M059J (cell line): Measurements from ENCODE around the gene RGS13. TPM values are rescaled to one million over a fixed set of nuclear protein-coding genes. Genes with fewer than 3 reads are reported as not detected.
"Not testable (repeated sequence)": the region's sequence is repeated elsewhere in the genome, so short reads cannot be mapped to it uniquely, and the experiment has no call there.

Experiments
- DNase-seq: peaks from one replicate; pipeline ENCODE4 v3.0.0-alpha.2; 2012; ENCODE audit warnings: low read depth
- total RNA-seq: library from RNA; depleted of rRNA; stranded (reverse); fragments of >200 nt; shearing (Covaris generic); gene quantifications from 2 replicates; pipeline ENCODE4 v1.2.3, GENCODE V29; 2014; rRNA removed

RGS13 gene
- total RNA-seq, 1 experiment from 2014 or later: 0.20 TPM

DNA sequence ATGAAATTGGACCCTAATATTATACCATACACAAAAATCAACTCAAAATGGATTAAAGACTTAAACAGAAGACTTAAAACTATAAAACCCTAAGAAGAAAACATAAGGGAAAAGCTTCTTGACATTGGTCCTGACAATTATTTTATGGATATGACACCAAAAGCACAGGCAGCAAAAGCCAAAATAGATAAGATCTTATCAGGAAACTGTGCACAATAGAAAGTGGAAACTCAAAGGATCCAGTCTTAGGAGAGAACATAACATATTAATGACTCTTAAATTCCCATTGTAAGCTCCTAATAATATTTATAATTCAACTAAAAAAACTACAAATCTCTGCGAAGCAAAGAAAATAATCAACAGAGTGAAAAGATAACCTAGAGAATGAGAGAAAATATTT is 39.8 kb downstream of the RGS13 start:
- DNase-seq: no peak

DNA sequence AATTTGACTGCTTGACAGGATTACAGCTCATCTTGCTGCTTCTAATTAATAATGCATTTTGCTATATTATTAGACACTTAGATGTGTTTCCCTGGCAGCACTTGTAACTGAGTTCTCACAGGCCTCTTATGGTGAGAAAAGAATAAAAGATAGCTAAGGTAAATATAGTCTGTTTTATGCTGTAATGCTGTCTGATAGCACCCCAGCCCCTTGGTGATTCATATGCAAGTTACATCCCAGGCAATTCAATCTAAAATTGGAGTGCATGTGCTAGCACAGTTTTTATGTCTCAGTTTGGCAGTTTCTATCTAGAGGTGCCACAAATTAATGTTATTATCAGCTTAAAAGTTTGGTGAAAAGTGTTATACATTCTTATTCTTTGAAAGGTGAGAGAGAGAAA is 42.2 kb downstream of the RGS13 start:
- DNase-seq: no peak

DNA sequence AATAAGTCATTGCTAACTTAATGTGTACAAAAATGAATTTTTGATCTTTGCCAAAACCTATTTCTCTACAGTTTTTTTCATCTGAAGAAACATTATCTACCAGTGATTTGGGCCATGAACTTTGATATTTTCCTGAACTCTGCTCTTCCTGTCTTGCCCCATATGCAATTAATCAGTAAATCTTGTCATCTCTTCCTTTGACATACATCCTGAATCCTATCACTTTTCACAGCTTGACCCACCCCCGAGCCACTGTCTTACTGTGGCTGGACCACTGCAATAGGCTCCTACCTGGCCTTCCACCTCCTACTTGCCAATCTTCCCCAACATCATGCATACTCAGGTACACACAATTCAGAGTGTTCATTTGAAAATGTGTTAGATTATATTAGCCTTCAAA is 46.4 kb downstream of the RGS13 start:
- no peak for DNase-seq

DNA sequence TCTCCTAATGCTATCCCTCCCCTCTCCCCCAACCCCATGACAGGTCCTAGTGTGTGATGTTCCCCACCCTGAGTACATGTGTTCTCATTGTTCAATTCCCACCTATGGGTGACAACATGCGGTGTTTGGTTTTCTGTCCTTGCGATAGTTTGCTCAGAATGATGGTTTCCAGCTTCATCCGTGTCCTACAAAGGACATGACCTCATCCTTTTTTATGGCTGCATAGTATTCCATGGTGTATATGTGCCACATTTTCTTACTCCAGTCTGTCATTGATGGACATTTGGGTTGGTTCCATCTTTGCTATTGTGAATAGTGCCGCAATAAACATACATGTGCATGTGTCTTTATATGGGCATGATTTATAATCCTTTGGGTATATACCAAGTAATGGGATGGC is 47.1 kb downstream of the RGS13 start:
- DNase-seq: not testable (repeated sequence)

DNA sequence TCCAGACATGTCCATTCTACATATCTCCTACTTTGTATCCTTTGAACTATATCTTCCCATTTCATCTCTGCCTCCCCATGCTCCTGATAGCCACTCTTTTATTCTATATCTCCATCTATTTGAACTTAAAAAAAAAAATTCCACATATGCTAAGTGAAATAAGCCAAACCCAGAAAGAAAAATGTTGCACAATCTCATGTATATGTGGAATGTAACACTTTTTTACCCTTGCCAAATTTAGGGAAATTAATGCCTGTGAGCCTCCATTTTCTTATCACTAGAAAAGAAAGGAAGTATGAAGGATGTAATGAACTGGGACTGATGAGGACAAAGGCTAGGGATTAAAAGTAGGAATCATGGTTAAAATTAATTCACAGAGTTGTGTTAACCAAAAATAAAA is 53.5 kb downstream of the RGS13 start:
- DNase-seq: no peak

DNA sequence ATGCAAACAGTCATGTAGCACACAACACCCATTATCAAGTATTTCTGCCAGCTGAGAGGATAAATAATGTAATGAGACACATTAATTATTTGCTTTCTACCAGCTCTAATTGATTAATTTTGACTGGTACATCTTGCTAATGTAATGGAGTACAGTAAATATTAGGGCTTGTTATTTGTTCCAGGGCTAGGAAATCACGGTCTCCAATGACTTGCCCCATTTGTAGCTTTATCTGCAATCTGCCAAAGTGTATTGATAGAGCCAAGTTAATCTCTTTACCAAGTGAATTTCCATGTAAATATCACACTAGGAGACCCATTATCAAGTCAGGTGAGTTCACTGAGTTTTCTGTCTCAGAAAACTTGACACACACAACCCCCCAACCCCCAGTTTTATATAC is 55.1 kb downstream of the RGS13 start:
- DNase-seq: no peak

DNA sequence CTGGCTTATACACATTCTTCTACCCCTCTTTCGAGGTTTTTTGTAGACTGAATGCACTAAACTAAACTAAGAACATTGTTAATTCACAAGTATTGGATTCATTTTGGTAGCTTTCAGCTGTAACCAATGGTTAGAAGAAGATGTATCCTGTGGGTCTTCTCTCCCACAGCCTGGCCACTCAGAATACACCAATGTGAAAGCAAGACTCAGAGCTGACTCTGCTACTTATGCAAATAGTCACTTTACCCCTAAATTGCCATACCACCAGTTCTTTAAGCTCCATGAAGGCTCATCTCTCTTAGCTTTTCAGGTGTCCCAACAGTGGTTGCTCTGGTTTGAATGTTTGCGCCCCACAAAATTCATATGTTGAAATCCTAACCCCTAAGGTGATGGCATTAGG is 60.1 kb downstream of the RGS13 start:
- DNase-seq: no peak

DNA sequence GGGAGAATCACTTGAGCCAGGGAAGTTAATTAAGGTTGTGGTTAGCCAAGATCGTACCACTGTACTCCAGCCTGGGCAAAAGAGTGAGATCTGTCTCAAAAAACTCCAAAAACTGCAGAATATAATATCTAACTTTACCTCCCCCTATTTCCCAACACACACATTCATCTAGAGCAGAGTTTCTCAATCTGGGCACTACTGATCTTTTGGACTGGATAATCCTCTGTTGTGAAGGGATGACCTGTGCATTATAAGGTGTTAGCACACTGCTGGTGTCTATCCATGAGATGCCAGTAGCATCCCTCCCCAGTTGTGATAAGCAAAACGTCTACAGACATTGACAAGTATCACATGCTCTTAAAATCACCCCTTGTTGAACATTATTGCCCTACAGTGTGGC is 61.8 kb downstream of the RGS13 start:
- DNase-seq: no peak

DNA sequence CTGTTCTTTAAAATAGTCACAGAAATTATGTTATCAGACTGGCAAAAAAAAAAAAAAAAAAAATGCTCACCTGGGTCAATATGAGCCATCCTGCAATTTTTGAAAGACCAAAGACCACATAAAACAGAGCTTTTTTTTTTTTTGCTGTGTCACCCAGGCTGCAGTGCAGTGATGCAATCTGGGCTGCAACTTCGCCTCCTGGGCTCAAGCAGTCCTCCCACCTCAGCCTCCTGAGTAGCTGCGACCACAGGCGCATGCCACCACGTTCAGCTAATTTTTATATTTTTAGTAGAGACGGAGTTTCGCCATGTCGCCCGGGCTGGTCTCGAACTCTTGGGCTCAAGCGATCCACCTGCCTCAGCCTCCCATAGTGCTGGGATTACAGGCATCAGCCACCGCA is 62.8 kb downstream of the RGS13 start:
- no peak for DNase-seq

DNA sequence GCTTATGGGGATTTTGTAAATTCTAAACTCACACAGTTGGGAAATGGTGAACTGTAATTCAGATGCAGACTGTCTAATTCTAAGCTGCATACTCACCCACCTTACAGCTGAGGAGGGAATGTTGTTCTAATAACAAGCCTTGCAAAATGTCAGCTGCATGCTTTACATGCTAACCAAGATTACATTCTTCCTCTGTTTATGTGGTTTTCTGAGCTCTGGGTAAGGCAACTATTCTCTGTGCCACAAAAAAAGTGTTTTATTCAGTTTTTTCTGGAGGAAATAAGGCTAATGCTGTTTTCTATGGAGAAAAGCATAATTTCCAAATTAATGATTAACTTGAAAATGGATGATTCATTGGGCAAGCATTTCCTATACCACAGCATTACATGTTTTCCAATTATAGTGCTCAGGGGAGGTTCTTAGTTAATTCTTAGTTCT is 64.9 kb downstream of the RGS13 start:
- peak; percentile 85 for DNase-seq

DNA sequence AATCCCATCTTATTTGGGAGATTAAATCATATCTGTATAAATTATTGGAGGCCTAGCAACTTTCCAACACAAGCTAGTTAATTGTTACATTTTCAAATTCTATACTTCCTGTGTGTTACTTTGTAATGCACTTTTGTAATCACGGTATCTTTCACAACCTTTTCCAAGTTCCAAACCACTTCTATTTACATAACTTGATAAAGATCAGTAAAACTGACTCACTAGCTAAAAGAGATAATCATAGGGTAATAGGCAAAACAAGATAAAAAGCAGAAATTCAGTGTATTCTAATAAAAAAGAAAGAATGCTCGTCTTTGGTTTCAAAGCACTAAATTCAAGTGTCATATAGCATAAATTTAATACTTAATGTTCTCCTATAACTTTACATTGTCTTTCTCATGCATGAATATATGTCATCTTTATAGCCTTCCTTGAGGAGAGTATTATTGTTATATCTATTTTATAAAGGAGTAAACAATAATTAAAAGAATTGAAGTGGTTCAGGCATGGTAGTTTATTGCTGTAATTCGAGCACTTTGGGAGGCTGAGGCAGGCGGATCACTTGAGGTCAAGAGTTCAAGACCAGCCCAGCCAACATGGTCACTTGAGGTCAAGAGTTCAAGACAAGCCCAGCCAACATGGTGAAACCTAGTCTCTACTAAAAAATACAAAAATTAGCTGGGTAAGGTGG is 66.4 kb downstream of the RGS13 start:
- DNase-seq: peak; percentile 84

DNA sequence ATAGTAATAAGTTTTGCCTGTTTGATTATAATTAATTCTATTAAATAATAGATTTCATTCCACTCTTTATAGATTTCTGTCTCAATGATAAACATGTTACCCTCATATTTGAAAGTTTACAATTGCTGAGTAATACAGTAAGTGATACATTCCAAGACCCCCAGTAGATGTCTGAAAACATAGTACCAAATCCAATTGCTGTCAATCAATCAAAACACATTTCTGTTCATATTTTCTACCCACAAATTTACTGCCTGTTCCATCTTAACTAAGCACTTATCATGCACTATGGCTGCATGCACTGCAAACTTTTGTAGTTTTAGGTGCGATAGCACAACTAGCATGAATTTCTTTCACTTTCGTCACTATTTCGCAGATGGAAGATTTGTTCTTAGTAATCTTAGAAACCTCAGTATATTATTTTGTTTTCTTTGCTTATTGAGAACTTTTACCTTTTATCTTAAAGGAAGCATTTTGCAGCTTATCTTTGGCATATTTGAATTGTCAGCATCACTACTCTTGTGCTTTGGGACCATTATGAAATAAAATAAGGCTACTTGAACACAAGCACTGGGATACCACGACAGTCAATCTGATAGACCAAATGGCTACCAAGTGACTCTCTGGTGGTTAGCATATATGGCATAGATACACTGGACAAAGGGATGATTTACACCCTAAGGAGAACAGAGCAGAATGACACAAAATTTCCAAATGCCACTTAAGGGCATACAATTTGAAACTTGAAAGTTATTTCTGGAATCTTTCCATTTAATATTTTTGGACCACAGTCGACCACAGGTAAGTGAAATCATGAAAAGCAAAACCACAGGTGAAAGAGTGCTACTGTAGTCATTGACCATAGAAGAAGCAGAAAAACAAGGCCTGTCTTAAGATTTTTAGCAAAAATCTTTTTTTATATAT is 67.6 kb downstream of the RGS13 start:
- peak; percentile 52 for DNase-seq

DNA sequence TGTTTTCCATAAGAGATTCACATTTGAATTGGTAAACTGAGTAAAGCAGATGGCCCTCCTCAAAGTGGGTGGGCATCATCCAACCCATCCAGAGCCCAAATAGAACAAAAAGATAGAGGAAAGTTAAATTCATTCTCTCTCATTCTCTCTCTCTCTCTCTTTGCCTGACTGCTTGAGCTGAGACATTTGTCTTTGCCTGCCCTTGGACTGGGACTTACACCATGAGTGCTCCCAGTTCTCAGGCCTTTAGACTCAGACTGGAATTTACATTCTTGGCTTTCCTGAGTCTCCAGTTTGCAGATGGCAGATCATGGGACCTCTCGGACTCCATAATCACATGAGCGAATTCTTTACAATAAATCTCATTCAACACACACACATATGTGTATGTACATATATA is 69.6 kb downstream of the RGS13 start:
- no peak for DNase-seq

DNA sequence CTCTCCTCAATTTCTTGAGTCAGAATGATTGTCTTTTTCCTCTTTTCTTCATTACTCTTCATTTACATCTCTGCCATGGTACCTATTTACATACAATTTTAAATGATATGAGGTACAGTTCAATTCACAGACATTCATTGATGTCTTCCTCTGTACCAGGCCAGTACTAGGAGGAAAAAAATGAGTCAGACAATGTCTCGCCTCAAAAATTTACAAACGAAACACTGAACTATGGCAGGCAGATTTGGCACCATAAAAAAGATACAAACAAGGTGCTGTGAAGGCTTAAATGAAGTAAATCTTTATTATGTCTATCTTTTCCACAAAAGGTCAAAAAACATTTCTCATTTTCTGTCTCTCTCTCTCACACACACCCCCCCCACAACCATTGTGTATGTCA is 71.0 kb downstream of the RGS13 start:
- DNase-seq: peak; percentile 53

DNA sequence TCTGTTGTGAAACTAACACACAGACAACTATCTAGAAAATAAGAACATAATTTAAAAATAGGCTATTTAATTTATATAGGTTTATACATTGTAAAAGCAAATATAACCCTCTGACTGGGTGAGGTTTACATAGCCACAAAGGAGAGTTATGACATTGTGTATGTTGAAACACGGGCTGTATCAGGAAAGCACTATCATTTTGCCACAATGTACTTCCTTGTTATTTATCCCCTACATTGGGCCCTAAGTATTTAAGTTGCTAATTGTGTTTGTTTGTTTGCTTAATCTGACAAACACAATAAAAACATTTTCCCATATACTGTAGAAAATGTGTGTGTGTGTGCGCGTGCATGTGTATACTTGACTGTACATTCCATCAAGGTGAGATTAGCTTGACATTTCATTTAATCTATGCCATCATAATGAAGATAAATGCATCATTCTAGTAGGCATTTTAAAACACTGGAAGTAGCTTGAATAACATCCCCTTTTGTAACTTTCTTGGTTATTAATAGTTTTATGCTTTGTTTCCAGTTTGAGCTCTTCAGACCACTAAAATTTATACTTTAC is 72.1 kb downstream of the RGS13 start:
- DNase-seq: no peak

DNA sequence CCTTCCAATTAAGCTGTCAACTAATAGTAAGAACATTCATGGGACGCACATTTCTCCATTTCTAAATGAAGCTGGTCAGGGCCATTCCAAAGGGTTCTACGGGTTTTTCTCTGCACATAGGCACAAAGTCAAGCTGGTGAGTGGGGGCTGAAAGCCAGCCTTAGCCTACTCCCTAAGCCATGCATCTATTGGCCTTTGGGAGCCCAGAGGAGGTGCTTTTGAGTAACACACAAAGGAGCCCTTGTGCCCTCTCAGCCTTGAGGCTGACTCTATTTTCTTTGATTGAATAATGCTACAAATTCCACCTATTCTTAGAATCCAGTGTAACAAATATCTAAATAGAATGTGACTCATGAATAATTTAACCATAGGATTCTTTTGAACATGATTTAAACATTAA is 73.6 kb downstream of the RGS13 start:
- no peak for DNase-seq

Other genes with a start within 250 kb of the RGS13 start
- gene RGS1, start 60.4 kb upstream of the RGS13 start, total RNA-seq: not detected in 2 replicates
- 17.9 and 27.8 TPM in 2 replicates for gene RGS2, start 172.9 kb downstream of the RGS13 start, total RNA-seq